Kidney epithelial cell (primary cell): ENCODE measurements around the gene SCYL1. TPM values are rescaled to one million over a fixed set of nuclear protein-coding genes. Genes with fewer than 3 reads are reported as not detected.
A peak's percentile ranks its signal among the peaks of the same experiment; 100 is the strongest.

Source experiments
- DNase-seq: peaks from one replicate; pipeline ENCODE4 v3.0.0-alpha.2; 2010; ENCODE audit warnings: low read depth
- H3K27me3 ChIP-seq: 2 replicates; pipeline ENCODE4 v1.6.0; 2011; ENCODE audit warnings: low read length; ENCODE audit not compliant: control insufficient read depth, insufficient read depth
- H3K36me3 ChIP-seq: 2 replicates; pipeline ENCODE4 v1.5.1; 2011; ENCODE audit warnings: low read length; ENCODE audit not compliant: control insufficient read depth, insufficient read depth
- H3K4me3 ChIP-seq: 2 replicates; pipeline ENCODE4 v1.5.1; 2011; ENCODE audit warnings: low read depth, mild to moderate bottlenecking, control low read depth, low read length
- CTCF ChIP-seq: IDR thresholded peaks from 2 replicates; pipeline ENCODE4 v1.5.1; 2011; ENCODE audit warnings: mild to moderate bottlenecking, moderate library complexity, low read length, control low read depth, inconsistent platforms; ENCODE audit not compliant: insufficient read depth, poor library complexity, severe bottlenecking
- total RNA-seq: library from RNA; depleted of rRNA; stranded (reverse); fragments of >200 nt; gene quantifications from 2 replicates; pipeline ENCODE4 v1.2.3, GENCODE V29; 2015

SCYL1 gene
- total RNA-seq, 1 donor from 2014 or later, result 121 TPM

GRCh38 chr11:65498042-65498726 lies 26.7 kb upstream of the SCYL1 start:
- no peaks in the 10 kb centered on the region for H3K36me3 ChIP-seq
- DNase-seq, result no peak

GRCh38 chr11:65498727-65498976 lies 26.2 kb upstream of the SCYL1 start:
- Histone ChIP-seq H3K36me3 (no peaks in the 10 kb centered on the region), H3K4me3 (peak overlapping the region; percentile 84), H3K27me3 (no peaks in the 10 kb centered on the region)
- no peak for DNase-seq
- no peak for TF ChIP-seq CTCF

More at GRCh38 chr11:65498042-65498726, 26.7 kb upstream of the SCYL1 start:
- H3K4me3 ChIP-seq, result peak overlapping the region; percentile 84
- TF ChIP-seq CTCF, result no peak
- no peaks in the 10 kb centered on the region for H3K27me3 ChIP-seq

GRCh38 chr11:65498977-65499712 lies 25.7 kb upstream of the SCYL1 start, which contains the start of gene MALAT1:
TSS of gene MALAT1 (plus strand) at chr11:65499045.
- no peak for TF ChIP-seq CTCF
- no peak for DNase-seq
- Histone ChIP-seq H3K27me3 (no peaks in the 10 kb centered on the region), H3K4me3 (peak within 1 kb of the TSS; percentile 84), H3K36me3 (no peaks in the 10 kb centered on the region)

GRCh38 chr11:65499713-65500386 lies 25.0 kb upstream of the SCYL1 start:
- TF ChIP-seq CTCF, result no peak
- Histone ChIP-seq H3K36me3 (peaks cover 2% of the 10 kb centered on the region), H3K4me3 (peak overlapping the region; percentile 84), H3K27me3 (no peaks in the 10 kb centered on the region)
- DNase-seq, result no peak

GRCh38 chr11:65500387-65501185 lies 24.3 kb upstream of the SCYL1 start:
- Histone ChIP-seq H3K27me3 (no peaks in the 10 kb centered on the region), H3K4me3 (peak overlapping the region; percentile 84), H3K36me3 (peaks cover 7% of the 10 kb centered on the region)
- TF ChIP-seq CTCF, result no peak
- DNase-seq, result no peak
